Esophagus muscularis mucosa (tissue), 4 donors: ENCODE measurements around the gene ASTN2. TPM values are rescaled to one million over a fixed set of nuclear protein-coding genes. Genes with fewer than 3 reads are reported as not detected.

ENCODE experiments used
- DNase-seq: peaks from one replicate; pipeline ENCODE4 v3.0.0-alpha.2; 2017; ENCODE audit errors: extremely low spot score
- H3K27ac ChIP-seq, 4 donors: fragments of 200-600 bp; sonication (generic); replicated peaks in 1 of 4; 1 replicate in 3 of 4; 2 replicates in 1 of 4; pipeline ENCODE4 v1.5.1; 2016 to 2019; ENCODE audit warnings: mild to moderate bottlenecking in 1 of 4
- H3K27me3 ChIP-seq, 4 donors: fragments of 200-600 bp; sonication (generic); one replicate each; pipeline versions ENCODE4 v1.5.1 to v1.6.0; 2016 to 2019
- H3K36me3 ChIP-seq, 4 donors: fragments of 200-600 bp; sonication (generic); one replicate each; pipeline ENCODE4 v1.5.1; 2016 to 2019
- H3K4me1 ChIP-seq, 4 donors: fragments of 200-600 bp; sonication (generic); one replicate each; pipeline ENCODE4 v1.5.1; 2016 to 2019
- H3K4me3 ChIP-seq, 4 donors: fragments of 200-600 bp; sonication (generic); 1 replicate in 2 of 4; 2 replicates in 2 of 4; pipeline ENCODE4 v1.5.1; 2016 to 2019; ENCODE audit warnings: mild to moderate bottlenecking in 4 of 4, moderate library complexity in 1 of 4
- H3K9me3 ChIP-seq, 4 donors: fragments of 200-600 bp; sonication (generic); 1 replicate in 3 of 4; 2 replicates in 1 of 4; pipeline ENCODE4 v1.5.1; 2016 to 2019
- CTCF ChIP-seq, 3 experiments: fragments of 200-600 bp in 2 of 3; fragments of 450-650 bp in 1 of 3; sonication (generic) in 2 of 3; IDR thresholded peaks; one replicate each; pipeline ENCODE4 v1.5.1; 2017 to 2019; ENCODE audit warnings: antibody characterized with exemption in 3 of 3, mild to moderate bottlenecking in 2 of 3, moderate library complexity in 1 of 3
- EP300 ChIP-seq: sonication (generic); formaldehyde crosslinking; IDR thresholded peaks from one replicate; pipeline ENCODE4 v1.6.1; 2017; ENCODE audit warnings: antibody characterized with exemption
- POLR2A ChIP-seq: fragments of 450-650 bp; IDR thresholded peaks from one replicate; pipeline ENCODE4 v1.6.1; 2017; ENCODE audit warnings: antibody characterized with exemption, moderate library complexity, mild to moderate bottlenecking, low read depth
- POLR2AphosphoS5 ChIP-seq, 2 donors: sonication (generic); formaldehyde crosslinking; IDR thresholded peaks; one replicate each; pipeline ENCODE4 v1.6.1; 2017; ENCODE audit warnings: antibody characterized with exemption in 2 of 2
- WGBS: methylation state at CpG from one replicate; pipeline ENCODE4 v1.1.5; 2018; 5-methylcytosine and 5-hydroxymethylcytosine counted together
- intact Hi-C: fragments of 100-400 bp; cut with DNase I; formaldehyde crosslinking; loops from one replicate; pipeline ENCODE4 v1.15.1; 2023
- total RNA-seq, 4 donors: library from RNA; depleted of rRNA; stranded (reverse); fragments of >200 nt; gene quantifications; one replicate each; pipeline versions ENCODE4 v1.1.0 to v1.2.1, GENCODE V29; 2016

Gene ASTN2
- total RNA-seq, 4 donors from 2014 or later = 4.2 to 6.9 (median 5.5) TPM

- WGBS = 43% methylated on average over 3 of the region's 3 CpGs
- no peak for DNase-seq
- intact Hi-C loops = no loop called here
These were observed 89.6 kb downstream of the ASTN2 start for GRCh38 chr9:117325110-117325731.

GRCh38 chr9:117323390-117323789 is 91.5 kb downstream of the ASTN2 start:
- H3K4me1 ChIP-seq = no peaks in the 10 kb centered on the region
- H3K9me3 ChIP-seq = no peaks in the 10 kb centered on the region
- TF ChIP-seq EP300 (no peak), POLR2AphosphoS5 (IDR thresholded peaks at IDR 0.05) (no peak), CTCF (IDR thresholded peaks at IDR 0.05) (no peak), POLR2A (no peak)
- H3K36me3 ChIP-seq = no peaks in the 10 kb centered on the region
- no peak overlapping the region for H3K4me3 ChIP-seq
- WGBS = 25% methylated on average over 3 of the region's 3 CpGs
- no peaks in the 10 kb centered on the region for H3K27me3 ChIP-seq
- intact Hi-C loops = no loop called here
- DNase-seq = no peak
- H3K27ac ChIP-seq = no peak overlapping the region

More at GRCh38 chr9:117325110-117325731, 89.6 kb downstream of the ASTN2 start:
- H3K36me3 ChIP-seq = no peaks in the 10 kb centered on the region
- H3K27ac ChIP-seq = no peak overlapping the region
- no peaks in the 10 kb centered on the region for H3K27me3 ChIP-seq
- no peaks in the 10 kb centered on the region for H3K4me1 ChIP-seq
- no peak overlapping the region for H3K4me3 ChIP-seq
- no peaks in the 10 kb centered on the region for H3K9me3 ChIP-seq
- TF ChIP-seq POLR2AphosphoS5 (IDR thresholded peaks at IDR 0.05) = no peak
- TF ChIP-seq EP300 = no peak
- no peak for TF ChIP-seq CTCF (IDR thresholded peaks at IDR 0.05)
- TF ChIP-seq POLR2A = no peak

- Histone ChIP-seq H3K9me3 (no peaks in the 10 kb centered on the region), H3K27ac (no peak overlapping the region), H3K36me3 (no peaks in the 10 kb centered on the region), H3K27me3 (peaks cover 0 to 7% (median 0%) of the 10 kb centered on the region in 4 donors), H3K4me3 (no peak overlapping the region), H3K4me1 (no peaks in the 10 kb centered on the region)
- intact Hi-C loops = no loop called here
- DNase-seq = no peak
- 70% methylated on average over 2 of the region's 2 CpGs for WGBS
- TF ChIP-seq CTCF (IDR thresholded peaks at IDR 0.05) = no peak
- no peak for TF ChIP-seq POLR2A
- no peak for TF ChIP-seq POLR2AphosphoS5 (IDR thresholded peaks at IDR 0.05)
- TF ChIP-seq EP300 = no peak
These were observed 97.7 kb downstream of the ASTN2 start for GRCh38 chr9:117317192-117317591.

- 85% methylated on average over 3 of the region's 3 CpGs for WGBS
- Histone ChIP-seq H3K4me3 (no peak overlapping the region), H3K9me3 (no peaks in the 10 kb centered on the region), H3K27ac (no peak overlapping the region), H3K27me3 (peaks cover 0 to 7% (median 0%) of the 10 kb centered on the region in 4 donors), H3K4me1 (no peaks in the 10 kb centered on the region), H3K36me3 (no peaks in the 10 kb centered on the region)
- intact Hi-C loops = no loop called here
- DNase-seq = no peak
- no peak for TF ChIP-seq POLR2AphosphoS5 (IDR thresholded peaks at IDR 0.05)
These were observed 99.6 kb downstream of the ASTN2 start for GRCh38 chr9:117315236-117315635.

- no peak for DNase-seq
- TF ChIP-seq EP300 (no peak), POLR2A (no peak), CTCF (IDR thresholded peaks at IDR 0.05) (no peak), POLR2AphosphoS5 (IDR thresholded peaks at IDR 0.05) (no peak)
- Histone ChIP-seq H3K27ac (no peak overlapping the region), H3K4me1 (no peaks in the 10 kb centered on the region), H3K36me3 (no peaks in the 10 kb centered on the region), H3K9me3 (no peaks in the 10 kb centered on the region), H3K27me3 (peaks cover 0 to 7% (median 0%) of the 10 kb centered on the region in 4 donors), H3K4me3 (no peak overlapping the region)
- 45% methylated on average over 2 of the region's 2 CpGs for whole genome bisulfite sequencing
- intact Hi-C loops = no loop called here
These were observed 100.9 kb downstream of the ASTN2 start for GRCh38 chr9:117313989-117314388.
